Bronchial epithelial cell (primary cell): ENCODE data around the gene NECAP2. TPM values are rescaled to one million over a fixed set of nuclear protein-coding genes. Genes with fewer than 3 reads are reported as not detected.
A peak's percentile ranks its signal among the peaks of the same experiment; 100 is the strongest.

ENCODE experiments used
- DNase-seq: peaks from one replicate; pipeline ENCODE4 v3.0.0-alpha.2; 2010; ENCODE audit warnings: low read depth
- FAIRE-seq: peaks from 2 replicates; lab custom pipeline; 2011; peaks lifted over from hg19 to GRCh38; lab: Jason Lieb, UNC
- H3K27me3 ChIP-seq: 2 replicates; pipeline ENCODE4 v1.5.1; 2011; ENCODE audit warnings: low read length; ENCODE audit not compliant: control insufficient read depth, insufficient read depth
- H3K36me3 ChIP-seq: 2 replicates; pipeline ENCODE4 v1.5.1; 2011; ENCODE audit warnings: low read length; ENCODE audit not compliant: control insufficient read depth, insufficient read depth
- H3K4me3 ChIP-seq: 2 replicates; pipeline ENCODE4 v1.5.1; 2011; ENCODE audit warnings: mild to moderate bottlenecking, low read depth, low read length, control low read depth
- total RNA-seq: library from RNA; depleted of rRNA; stranded (reverse); fragments of >200 nt; gene quantifications from 2 replicates; pipeline ENCODE4 v1.2.1, GENCODE V29; 2014
- TF ChIP-seq, protein P1 (sequence below): IDR thresholded peaks from 2 replicates; pipeline ENCODE4 v1.5.1; 2011; ENCODE audit warnings: mild to moderate bottlenecking, moderate library complexity, low read length, control low read depth, inconsistent platforms; ENCODE audit not compliant: insufficient read depth, severe bottlenecking

The NECAP2 gene, protein sequence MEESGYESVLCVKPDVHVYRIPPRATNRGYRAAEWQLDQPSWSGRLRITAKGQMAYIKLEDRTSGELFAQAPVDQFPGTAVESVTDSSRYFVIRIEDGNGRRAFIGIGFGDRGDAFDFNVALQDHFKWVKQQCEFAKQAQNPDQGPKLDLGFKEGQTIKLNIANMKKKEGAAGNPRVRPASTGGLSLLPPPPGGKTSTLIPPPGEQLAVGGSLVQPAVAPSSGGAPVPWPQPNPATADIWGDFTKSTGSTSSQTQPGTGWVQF
- 84.1 and 87.7 TPM in 2 replicates for total RNA-seq

DNA sequence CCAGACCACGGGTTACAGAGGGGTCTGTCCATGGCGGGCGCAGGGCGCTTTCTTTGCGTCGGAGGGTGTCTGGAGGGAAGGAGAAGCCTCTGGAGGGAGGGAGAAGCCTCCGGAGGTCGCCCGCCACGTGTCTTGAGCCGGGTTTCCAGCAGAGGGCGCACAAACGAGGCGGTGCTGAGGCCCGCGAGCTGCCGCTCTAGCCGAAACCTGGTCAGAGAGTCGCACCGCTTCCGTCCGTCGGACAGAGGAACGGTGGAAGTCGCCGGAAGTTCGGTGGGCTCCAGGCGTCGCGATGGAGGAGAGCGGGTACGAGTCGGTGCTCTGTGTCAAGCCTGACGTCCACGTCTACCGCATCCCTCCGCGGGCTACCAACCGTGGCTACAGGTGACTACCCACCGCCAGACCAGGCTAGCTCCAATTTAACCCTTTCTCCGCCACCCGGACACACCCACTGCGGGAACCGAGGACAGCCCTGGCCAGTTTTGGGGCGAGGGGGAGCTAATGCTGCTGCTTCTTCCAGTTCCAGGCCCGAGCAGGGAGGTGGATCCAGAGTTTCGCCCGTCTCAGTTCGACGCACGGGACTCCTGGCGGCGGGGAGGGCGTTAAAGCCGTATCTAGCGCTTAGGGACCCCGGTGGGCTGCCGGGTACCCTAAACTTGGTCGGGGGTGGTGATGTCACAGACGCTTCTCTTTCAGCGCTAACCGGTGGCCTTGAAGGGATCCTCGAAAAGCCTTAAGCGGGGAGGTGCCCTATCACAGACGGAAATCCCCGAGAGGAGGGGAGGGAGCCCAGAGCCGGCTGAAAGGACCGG lies at the start of gene NECAP2:
Gene NECAP2 (plus strand): TSS at position 255 of the 812 bp plus-strand sequence. CDS start 38 bp downstream, at position 293.
- DNase-seq (peak; percentile 81), FAIRE-seq (no peak)
- TF ChIP-seq, protein P1, sequence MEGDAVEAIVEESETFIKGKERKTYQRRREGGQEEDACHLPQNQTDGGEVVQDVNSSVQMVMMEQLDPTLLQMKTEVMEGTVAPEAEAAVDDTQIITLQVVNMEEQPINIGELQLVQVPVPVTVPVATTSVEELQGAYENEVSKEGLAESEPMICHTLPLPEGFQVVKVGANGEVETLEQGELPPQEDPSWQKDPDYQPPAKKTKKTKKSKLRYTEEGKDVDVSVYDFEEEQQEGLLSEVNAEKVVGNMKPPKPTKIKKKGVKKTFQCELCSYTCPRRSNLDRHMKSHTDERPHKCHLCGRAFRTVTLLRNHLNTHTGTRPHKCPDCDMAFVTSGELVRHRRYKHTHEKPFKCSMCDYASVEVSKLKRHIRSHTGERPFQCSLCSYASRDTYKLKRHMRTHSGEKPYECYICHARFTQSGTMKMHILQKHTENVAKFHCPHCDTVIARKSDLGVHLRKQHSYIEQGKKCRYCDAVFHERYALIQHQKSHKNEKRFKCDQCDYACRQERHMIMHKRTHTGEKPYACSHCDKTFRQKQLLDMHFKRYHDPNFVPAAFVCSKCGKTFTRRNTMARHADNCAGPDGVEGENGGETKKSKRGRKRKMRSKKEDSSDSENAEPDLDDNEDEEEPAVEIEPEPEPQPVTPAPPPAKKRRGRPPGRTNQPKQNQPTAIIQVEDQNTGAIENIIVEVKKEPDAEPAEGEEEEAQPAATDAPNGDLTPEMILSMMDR: peak; percentile 98
- peak within 1 kb of the TSS; percentile 97 for H3K4me3 ChIP-seq
- no peaks in the 10 kb centered on the region for H3K27me3 ChIP-seq
- peaks cover 16% of the 10 kb centered on the region for H3K36me3 ChIP-seq

DNA sequence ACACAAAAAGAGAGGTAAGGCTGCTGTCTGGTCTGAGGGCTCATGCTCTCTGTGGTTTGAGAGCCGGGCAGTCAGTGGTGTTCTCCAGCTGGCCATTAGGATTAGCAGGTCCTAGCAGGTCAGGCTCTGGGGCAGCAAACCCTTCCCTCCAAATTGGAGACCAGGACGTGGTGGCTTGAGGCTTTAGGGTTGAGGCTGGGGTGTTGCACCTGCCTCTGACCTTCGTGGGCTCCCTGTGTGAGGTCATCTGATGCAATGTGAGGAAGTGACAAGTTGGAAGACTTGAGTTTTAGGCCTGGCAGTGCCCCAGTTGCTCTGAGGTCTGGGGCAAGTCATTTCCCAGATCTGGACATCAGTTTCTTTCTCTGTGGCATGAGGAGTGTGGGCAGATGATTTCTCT lies 49.1 kb upstream of the NECAP2 start:
- peaks cover 9% of the 10 kb centered on the region for H3K36me3 ChIP-seq
- FAIRE-seq (no peak), DNase-seq (no peak)
- no peak overlapping the region for H3K4me3 ChIP-seq
- no peaks in the 10 kb centered on the region for H3K27me3 ChIP-seq
- TF ChIP-seq, protein P1: no peak

DNA sequence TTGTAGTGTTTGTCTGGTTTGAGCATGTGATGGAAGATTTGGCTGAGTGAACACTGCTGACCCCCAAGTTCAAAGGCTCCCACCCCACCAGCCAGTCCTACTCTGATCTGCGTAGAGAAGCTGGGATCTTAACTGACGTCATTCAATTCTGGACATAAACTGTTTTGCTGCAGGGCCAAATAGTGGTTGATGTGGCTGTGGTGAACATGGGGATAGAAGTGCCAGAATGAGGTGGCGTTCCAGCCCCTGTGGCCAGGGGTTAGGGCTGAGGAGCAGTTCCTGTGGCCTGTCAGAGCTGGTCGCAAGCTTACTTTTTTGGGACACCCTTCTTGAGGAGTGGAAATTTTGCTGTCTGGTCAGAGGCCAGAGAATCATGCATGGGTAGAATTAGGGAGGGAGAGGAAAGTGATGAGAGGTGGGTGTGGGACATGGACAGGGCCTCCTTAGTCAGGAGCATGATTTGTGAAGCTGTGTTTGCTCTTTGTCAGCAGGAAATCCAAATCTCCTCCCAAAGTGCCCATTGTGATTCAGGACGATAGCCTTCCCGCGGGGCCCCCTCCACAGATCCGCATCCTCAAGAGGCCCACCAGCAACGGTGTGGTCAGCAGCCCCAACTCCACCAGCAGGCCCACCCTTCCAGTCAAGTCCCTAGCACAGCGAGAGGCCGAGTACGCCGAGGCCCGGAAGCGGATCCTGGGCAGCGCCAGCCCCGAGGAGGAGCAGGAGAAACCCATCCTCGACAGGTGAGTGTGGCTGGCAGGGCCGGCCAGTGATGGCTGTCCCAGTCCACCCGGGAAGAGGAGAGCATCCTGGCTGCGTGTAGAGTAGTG lies 47.6 kb upstream of the NECAP2 start:
- TF ChIP-seq, protein P1: no peak
- Histone ChIP-seq H3K27me3 (no peaks in the 10 kb centered on the region), H3K36me3 (peaks cover 12% of the 10 kb centered on the region), H3K4me3 (no peak overlapping the region)
- FAIRE-seq (no peak), DNase-seq (no peak)

DNA sequence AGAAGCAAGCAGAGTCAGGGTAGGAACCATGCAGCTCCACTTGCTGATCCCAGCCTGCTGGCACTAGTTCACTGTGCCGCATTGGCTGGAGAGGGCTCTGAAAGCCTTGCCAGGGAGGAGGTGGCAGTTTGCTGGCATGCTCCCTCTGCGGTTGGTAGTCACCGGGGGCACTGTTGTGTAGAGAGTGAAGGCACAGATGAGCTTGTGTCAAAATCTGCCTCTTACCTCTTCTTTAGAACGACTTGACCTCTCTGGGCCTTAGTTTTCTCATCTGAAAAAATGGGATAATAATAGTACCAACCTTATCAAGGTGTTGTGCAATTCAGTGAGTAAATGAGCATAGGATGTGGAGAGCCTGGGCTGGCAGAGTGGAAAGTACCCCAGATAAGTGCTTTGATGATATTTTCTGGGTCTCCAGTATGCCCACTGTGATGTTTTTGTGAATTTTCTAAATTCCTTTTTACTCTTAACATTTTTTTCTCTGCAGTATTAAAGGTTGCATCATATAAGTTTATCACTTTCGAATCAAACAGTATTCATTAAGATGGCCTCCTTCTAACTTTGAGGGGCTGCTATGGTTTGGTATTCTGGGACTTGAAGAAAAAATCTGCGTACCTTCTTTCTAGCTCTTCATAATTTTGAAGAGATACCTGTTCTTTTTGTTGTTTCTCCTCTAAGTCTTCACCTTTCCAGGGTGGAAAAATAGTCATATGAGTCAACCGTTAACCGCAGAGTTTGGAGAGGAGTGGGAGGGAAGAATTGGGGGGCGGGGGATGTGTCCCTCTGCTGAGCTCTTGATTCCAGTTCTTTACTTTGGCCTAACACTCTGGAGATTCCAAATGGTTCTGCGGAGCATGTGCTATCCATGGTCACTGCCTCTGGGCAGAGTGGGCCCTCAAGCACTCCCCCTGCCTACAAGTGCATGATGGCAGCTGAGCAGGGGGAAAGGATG lies 46.7 kb upstream of the NECAP2 start:
- H3K27me3 ChIP-seq: no peaks in the 10 kb centered on the region
- FAIRE-seq: no peak
- TF ChIP-seq, protein P1: no peak
- no peak overlapping the region for H3K4me3 ChIP-seq
- no peak for DNase-seq
- peaks cover 17% of the 10 kb centered on the region for H3K36me3 ChIP-seq

DNA sequence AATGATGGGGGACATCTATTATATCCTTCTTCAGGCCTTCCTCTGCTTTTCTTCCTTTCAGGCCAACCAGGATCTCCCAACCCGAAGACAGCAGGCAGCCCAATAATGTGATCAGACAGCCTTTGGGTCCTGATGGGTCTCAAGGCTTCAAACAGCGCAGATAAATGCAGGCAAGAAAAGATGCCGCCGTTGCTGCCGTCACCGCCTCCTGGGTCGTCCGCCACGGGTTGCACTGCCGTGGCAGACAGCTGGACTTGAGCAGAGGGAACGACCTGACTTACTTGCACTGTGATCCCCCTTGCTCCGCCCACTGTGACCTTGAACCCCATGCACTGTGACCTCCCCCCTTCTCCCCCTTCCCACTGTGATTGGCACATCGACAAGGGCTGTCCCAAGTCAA lies 45.5 kb upstream of the NECAP2 start:
- Histone ChIP-seq H3K27me3 (no peaks in the 10 kb centered on the region), H3K4me3 (no peak overlapping the region), H3K36me3 (peaks cover 18% of the 10 kb centered on the region)
- FAIRE-seq (no peak), DNase-seq (no peak)
- TF ChIP-seq, protein P1: no peak
